ENCODE measurements around the gene EYA4. TPM values are rescaled to one million over a fixed set of nuclear protein-coding genes. Genes with fewer than 3 reads are reported as not detected.

EYA4 gene
- total RNA-seq, 1 donor from 2014 or later, result 9.7 TPM

GRCh38 chr6:133218852-133219251 is 22.3 kb upstream of the EYA4 start:
- Histone ChIP-seq H3K4me3 (ENCODE audit: low read depth, low read length) (no peak overlapping the region), H3K36me3 (ENCODE audit: control insufficient read depth, insufficient read depth, low read length) (no peaks in the 10 kb centered on the region), H3K27me3 (ENCODE audit: control insufficient read depth, insufficient read depth, low read length) (no peaks in the 10 kb centered on the region)
- FAIRE-seq, result no peak
- DNase-seq (ENCODE audit: low read depth), result peak; percentile 63
- no peak for TF ChIP-seq CTCF (IDR thresholded peaks at IDR 0.05; ENCODE audit: insufficient read depth, low read length, severe bottlenecking)

- peak; percentile 52 for FAIRE-seq
These were observed 17.6 kb upstream of the EYA4 start for GRCh38 chr6:133223452-133224029.

GRCh38 chr6:133225560-133225959 is 15.6 kb upstream of the EYA4 start:
- H3K27me3 ChIP-seq (ENCODE audit: control insufficient read depth, insufficient read depth, low read length), result no peaks in the 10 kb centered on the region
- no peak for FAIRE-seq
- no peak overlapping the region for H3K4me3 ChIP-seq (ENCODE audit: low read depth, low read length)
- no peak for TF ChIP-seq CTCF (IDR thresholded peaks at IDR 0.05; ENCODE audit: insufficient read depth, low read length, severe bottlenecking)
- H3K36me3 ChIP-seq (ENCODE audit: control insufficient read depth, insufficient read depth, low read length), result no peaks in the 10 kb centered on the region
- no peak for DNase-seq (ENCODE audit: low read depth)

More at GRCh38 chr6:133223452-133224029, 17.6 kb upstream of the EYA4 start:
- Histone ChIP-seq H3K27me3 (ENCODE audit: control insufficient read depth, insufficient read depth, low read length) (no peaks in the 10 kb centered on the region), H3K36me3 (ENCODE audit: control insufficient read depth, insufficient read depth, low read length) (no peaks in the 10 kb centered on the region), H3K4me3 (ENCODE audit: low read depth, low read length) (no peak overlapping the region)
- no peak for DNase-seq (ENCODE audit: low read depth)
- TF ChIP-seq CTCF (IDR thresholded peaks at IDR 0.05; ENCODE audit: insufficient read depth, low read length, severe bottlenecking), result no peak

GRCh38 chr6:133227344-133227743 is 13.8 kb upstream of the EYA4 start:
- Histone ChIP-seq H3K4me3 (ENCODE audit: low read depth, low read length) (no peak overlapping the region), H3K27me3 (ENCODE audit: control insufficient read depth, insufficient read depth, low read length) (no peaks in the 10 kb centered on the region), H3K36me3 (ENCODE audit: control insufficient read depth, insufficient read depth, low read length) (no peaks in the 10 kb centered on the region)
- TF ChIP-seq CTCF (IDR thresholded peaks at IDR 0.05; ENCODE audit: insufficient read depth, low read length, severe bottlenecking), result no peak
- FAIRE-seq, result no peak
- no peak for DNase-seq (ENCODE audit: low read depth)

GRCh38 chr6:133230052-133230451 is 11.1 kb upstream of the EYA4 start:
- H3K4me3 ChIP-seq (ENCODE audit: low read depth, low read length), result no peak overlapping the region
- no peaks in the 10 kb centered on the region for H3K27me3 ChIP-seq (ENCODE audit: control insufficient read depth, insufficient read depth, low read length)
- FAIRE-seq (no peak), DNase-seq (ENCODE audit: low read depth) (peak; percentile 68)
- H3K36me3 ChIP-seq (ENCODE audit: control insufficient read depth, insufficient read depth, low read length), result no peaks in the 10 kb centered on the region
- TF ChIP-seq CTCF (IDR thresholded peaks at IDR 0.05; ENCODE audit: insufficient read depth, low read length, severe bottlenecking), result no peak

- H3K4me3 ChIP-seq (ENCODE audit: low read depth, low read length), result no peak overlapping the region
- DNase-seq (ENCODE audit: low read depth), result peak; percentile 72
- no peaks in the 10 kb centered on the region for H3K36me3 ChIP-seq (ENCODE audit: control insufficient read depth, insufficient read depth, low read length)
- FAIRE-seq, result no peak
- H3K27me3 ChIP-seq (ENCODE audit: control insufficient read depth, insufficient read depth, low read length), result no peaks in the 10 kb centered on the region
- TF ChIP-seq CTCF (IDR thresholded peaks at IDR 0.05; ENCODE audit: insufficient read depth, low read length, severe bottlenecking), result no peak
These were observed 5.9 kb upstream of the EYA4 start for GRCh38 chr6:133235221-133235620.

Measured in bronchial epithelial cell (primary cell).